Adipose tissue (tissue), 3 donors: ENCODE measurements around the gene WDR47. TPM values are rescaled to one million over a fixed set of nuclear protein-coding genes. Genes with fewer than 3 reads are reported as not detected.
"Not testable (repeated sequence)": the region's sequence is repeated elsewhere in the genome, so short reads cannot be mapped to it uniquely, and the experiment has no call there.

Experiments
- H3K27ac ChIP-seq: one replicate; pipeline ENCODE4 v1.5.1; 2013; ENCODE audit warnings: low read depth, low read length
- WGBS, 3 donors: extraction: QIAGEN DNeasy Blood & Tissue Kit; methylation state at CpG; one replicate each; pipeline ENCODE4 v1.1.7; 2013; 5-methylcytosine and 5-hydroxymethylcytosine counted together
- polyA plus RNA-seq, 3 donors: library from polyadenylated mRNA; stranded (reverse); fragments of 200-250 nt; gene quantifications; one replicate each; pipeline ENCODE4 v1.2.3, GENCODE V29; 2013
- donor health status: healthy with polysubstance abuse.
- donor health status: Bipolar disorder and iron deficiency.
- donor health status: healthy.

Gene WDR47
- polyA plus RNA-seq, 3 donors = 2.5 to 6.3 (median 4.6) TPM

- 95 to 98% (median 97%) methylated on average over 3 of the region's 3 CpGs for WGBS, 3 donors
- H3K27ac ChIP-seq = not testable (repeated sequence)
Measured at GRCh38 chr1:108996622-108997021, 45.3 kb downstream of the WDR47 start.

- no peak overlapping the region for H3K27ac ChIP-seq
- WGBS, 3 donors = 86 to 88% (median 87%) methylated on average over 4 of the region's 4 CpGs
Measured at GRCh38 chr1:108983114-108983513, 58.8 kb downstream of the WDR47 start.

- 45 to 95% (median 92%) methylated on average over 4 of the region's 4 CpGs for WGBS, 3 donors
- no peak overlapping the region for H3K27ac ChIP-seq
Measured at GRCh38 chr1:108976658-108977057, 65.2 kb downstream of the WDR47 start.

GRCh38 chr1:108972951-108973350 lies 69.0 kb downstream of the WDR47 start:
- 93 to 100% (median 96%) methylated on average over 1 of the region's 1 CpG for WGBS, 3 donors
- no peak overlapping the region for H3K27ac ChIP-seq

GRCh38 chr1:108969346-108969745 lies 72.6 kb downstream of the WDR47 start:
- H3K27ac ChIP-seq = no peak overlapping the region

- 0% methylated on average over 67 to 72 of the region's 72 CpGs for WGBS, 3 donors
- H3K27ac ChIP-seq = peak within 1 kb of the TSS; percentile 53
Measured at GRCh38 chr1:108963052-108963686, 78.7 kb downstream of the WDR47 start, which contains the start of gene CLCC1. Gene CLCC1, minus strand, starts transcription at chr1:108963484. Its CDS starts 13,047 bp downstream, at chr1:108950437.

- peak overlapping the region; percentile 53 for H3K27ac ChIP-seq
- WGBS, 3 donors = 5 to 13% (median 11%) methylated on average over 12 of the region's 12 CpGs
Measured at GRCh38 chr1:108962681-108963051, 79.2 kb downstream of the WDR47 start.

GRCh38 chr1:108961752-108962486 lies 80.0 kb downstream of the WDR47 start:
- WGBS, 3 donors = 81 to 92% (median 88%) methylated on average over 15 of the region's 15 CpGs
- no peak overlapping the region for H3K27ac ChIP-seq

- WGBS, 3 donors = 83 to 90% (median 89%) methylated on average over 9 of the region's 9 CpGs
- H3K27ac ChIP-seq = no peak overlapping the region
Measured at GRCh38 chr1:108961198-108961597, 80.7 kb downstream of the WDR47 start.

- no peak overlapping the region for H3K27ac ChIP-seq
- WGBS, 3 donors = 93 to 94% (median 94%) methylated on average over 5 of the region's 5 CpGs
Measured at GRCh38 chr1:108960719-108961118, 81.2 kb downstream of the WDR47 start.

GRCh38 chr1:108957888-108958287 lies 84.0 kb downstream of the WDR47 start:
- H3K27ac ChIP-seq = no peak overlapping the region
- WGBS, 3 donors = 89 to 94% (median 92%) methylated on average over 5 of the region's 5 CpGs

- WGBS, 3 donors = 71 to 84% (median 79%) methylated on average over 3 of the region's 3 CpGs
- no peak overlapping the region for H3K27ac ChIP-seq
Measured at GRCh38 chr1:108955881-108956280, 86.0 kb downstream of the WDR47 start.

- H3K27ac ChIP-seq = no peak overlapping the region
- WGBS, 3 donors = 96 to 98% (median 96%) methylated on average over 3 of the region's 3 CpGs
Measured at GRCh38 chr1:108955111-108955510, 86.8 kb downstream of the WDR47 start.

- 57 to 96% (median 92%) methylated on average over 6 of the region's 6 CpGs for WGBS, 3 donors
- no peak overlapping the region for H3K27ac ChIP-seq
Measured at GRCh38 chr1:108953452-108953851, 88.5 kb downstream of the WDR47 start.

GRCh38 chr1:108951242-108951641 lies 90.7 kb downstream of the WDR47 start:
- WGBS, 3 donors = 98 to 100% (median 99%) methylated on average over 3 of the region's 3 CpGs
- H3K27ac ChIP-seq = no peak overlapping the region

GRCh38 chr1:108949044-108949443 lies 92.9 kb downstream of the WDR47 start:
- 74 to 90% (median 83%) methylated on average over 4 of the region's 4 CpGs for WGBS, 3 donors
- H3K27ac ChIP-seq = no peak overlapping the region

GRCh38 chr1:108947871-108948525 lies 93.9 kb downstream of the WDR47 start:
- WGBS, 3 donors = 17 to 29% (median 22%) methylated on average over 6 of the region's 6 CpGs
- no peak overlapping the region for H3K27ac ChIP-seq

- WGBS, 3 donors = 96 to 98% (median 97%) methylated on average over 9 of the region's 9 CpGs
- H3K27ac ChIP-seq = no peak overlapping the region
Measured at GRCh38 chr1:108936170-108936569, 105.7 kb downstream of the WDR47 start.

- H3K27ac ChIP-seq = no peak overlapping the region
- 89 to 91% (median 90%) methylated on average over 5 of the region's 5 CpGs for WGBS, 3 donors
Measured at GRCh38 chr1:108933944-108934343, 108.0 kb downstream of the WDR47 start.
